ENCODE measurements around the gene RNF113B. TPM values are rescaled to one million over a fixed set of nuclear protein-coding genes. Genes with fewer than 3 reads are reported as not detected.
A peak's percentile ranks its signal among the peaks of the same experiment; 100 is the strongest.

Gene RNF113B
- total RNA-seq: not detected

DNA sequence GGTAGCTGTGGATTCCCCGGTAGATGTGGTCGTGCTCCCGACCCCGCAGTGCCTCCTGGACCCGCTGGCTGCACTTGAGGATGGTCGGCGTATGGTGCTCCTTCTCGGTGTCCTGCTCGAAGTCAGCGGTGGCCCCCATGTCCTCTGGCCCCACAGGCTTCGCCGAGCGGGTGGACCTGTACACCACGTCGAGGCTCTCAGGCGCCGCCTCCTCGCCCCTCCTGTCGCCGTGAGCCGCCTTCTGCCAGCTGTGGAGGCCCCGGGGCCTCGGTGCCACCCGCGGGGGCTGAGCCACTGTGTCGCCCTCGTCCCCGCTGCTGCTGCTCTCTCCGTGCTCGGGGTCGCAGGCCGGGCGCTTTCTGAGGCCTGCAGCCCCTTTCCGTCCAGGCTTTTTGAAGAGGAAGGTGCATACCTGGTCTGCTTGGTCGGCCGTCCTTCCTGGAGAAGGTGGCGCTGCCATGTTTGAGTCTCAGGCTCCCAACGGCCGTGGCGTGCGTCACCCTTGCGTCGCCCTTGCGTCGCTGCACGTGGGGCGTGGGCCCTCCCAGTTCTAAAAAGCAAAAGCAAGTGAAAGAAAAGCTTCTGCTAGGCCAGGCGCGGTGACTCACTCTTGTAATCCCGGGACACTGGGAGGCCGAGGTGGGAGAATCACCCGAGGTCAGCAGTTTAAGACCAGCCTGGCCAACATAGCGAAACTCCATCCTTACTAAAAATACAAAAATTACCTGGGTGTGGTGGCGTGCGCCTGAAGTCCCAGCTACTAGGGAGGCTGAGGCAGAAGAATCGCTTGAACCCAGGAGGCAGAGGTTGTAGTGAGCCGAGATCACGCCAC is at the start of gene RNF113B:
TSS of gene RNF113B (minus strand) at position 493 of the 832 bp plus-strand sequence. CDS start at position 460, 33 bp downstream.
- Histone ChIP-seq H3K27me3 (no peaks in the 10 kb centered on the region), H3K4me1 (peaks cover 26 to 39% (median 32%) of the 10 kb centered on the region in 4 donors), H3K27ac (no peak within 1 kb of the TSS), H3K36me3 (peaks cover 0 to 8% (median 3%) of the 10 kb centered on the region in 4 donors), H3K9me3 (no peaks in the 10 kb centered on the region), H3K4me3 (no peak within 1 kb of the TSS)
- WGBS, 2 donors: 94 to 95% methylated on average over 51 to 54 of the region's 58 CpGs
- ATAC-seq (ENCODE audit: low FRiP score in 2 of 2): no peak
- DNase-seq: peak in 1 of 2 donors; percentile 74
- TF ChIP-seq POLR2A (IDR thresholded peaks at IDR 0.05) (no peak), POLR2AphosphoS5 (IDR thresholded peaks at IDR 0.05) (no peak), EP300 (IDR thresholded peaks at IDR 0.05) (no peak)
- TF ChIP-seq, protein P1, sequence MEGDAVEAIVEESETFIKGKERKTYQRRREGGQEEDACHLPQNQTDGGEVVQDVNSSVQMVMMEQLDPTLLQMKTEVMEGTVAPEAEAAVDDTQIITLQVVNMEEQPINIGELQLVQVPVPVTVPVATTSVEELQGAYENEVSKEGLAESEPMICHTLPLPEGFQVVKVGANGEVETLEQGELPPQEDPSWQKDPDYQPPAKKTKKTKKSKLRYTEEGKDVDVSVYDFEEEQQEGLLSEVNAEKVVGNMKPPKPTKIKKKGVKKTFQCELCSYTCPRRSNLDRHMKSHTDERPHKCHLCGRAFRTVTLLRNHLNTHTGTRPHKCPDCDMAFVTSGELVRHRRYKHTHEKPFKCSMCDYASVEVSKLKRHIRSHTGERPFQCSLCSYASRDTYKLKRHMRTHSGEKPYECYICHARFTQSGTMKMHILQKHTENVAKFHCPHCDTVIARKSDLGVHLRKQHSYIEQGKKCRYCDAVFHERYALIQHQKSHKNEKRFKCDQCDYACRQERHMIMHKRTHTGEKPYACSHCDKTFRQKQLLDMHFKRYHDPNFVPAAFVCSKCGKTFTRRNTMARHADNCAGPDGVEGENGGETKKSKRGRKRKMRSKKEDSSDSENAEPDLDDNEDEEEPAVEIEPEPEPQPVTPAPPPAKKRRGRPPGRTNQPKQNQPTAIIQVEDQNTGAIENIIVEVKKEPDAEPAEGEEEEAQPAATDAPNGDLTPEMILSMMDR (IDR thresholded peaks at IDR 0.05): no peak

DNA sequence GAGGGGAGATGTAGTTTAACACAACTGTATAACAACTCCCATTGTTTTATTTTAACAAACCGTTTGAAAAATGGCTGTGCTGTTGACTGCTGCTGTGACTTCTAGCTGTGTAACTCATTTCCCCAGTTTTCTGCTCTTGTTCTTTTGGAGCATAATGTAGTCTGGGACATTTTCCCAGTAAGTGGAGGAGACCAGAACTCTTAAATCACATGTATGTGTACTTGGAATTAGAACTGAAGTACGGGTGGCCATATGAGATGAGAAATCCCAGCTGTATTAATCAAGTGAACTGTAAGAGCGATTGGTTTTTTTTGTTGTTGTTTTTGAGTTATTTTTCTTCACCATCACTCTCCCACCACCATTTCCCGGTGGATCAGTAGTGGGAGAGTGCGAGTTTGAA is 49.4 kb upstream of the RNF113B start:
- WGBS, 2 donors: 73 to 91% methylated on average over 5 of the region's 5 CpGs
- TF ChIP-seq, protein P1 (IDR thresholded peaks at IDR 0.05): no peak
- TF ChIP-seq EP300 (IDR thresholded peaks at IDR 0.05): no peak
- no peak for TF ChIP-seq POLR2AphosphoS5 (IDR thresholded peaks at IDR 0.05)
- TF ChIP-seq POLR2A (IDR thresholded peaks at IDR 0.05): no peak
- peaks cover 9 to 19% (median 11%) of the 10 kb centered on the region in 4 donors for H3K4me1 ChIP-seq

DNA sequence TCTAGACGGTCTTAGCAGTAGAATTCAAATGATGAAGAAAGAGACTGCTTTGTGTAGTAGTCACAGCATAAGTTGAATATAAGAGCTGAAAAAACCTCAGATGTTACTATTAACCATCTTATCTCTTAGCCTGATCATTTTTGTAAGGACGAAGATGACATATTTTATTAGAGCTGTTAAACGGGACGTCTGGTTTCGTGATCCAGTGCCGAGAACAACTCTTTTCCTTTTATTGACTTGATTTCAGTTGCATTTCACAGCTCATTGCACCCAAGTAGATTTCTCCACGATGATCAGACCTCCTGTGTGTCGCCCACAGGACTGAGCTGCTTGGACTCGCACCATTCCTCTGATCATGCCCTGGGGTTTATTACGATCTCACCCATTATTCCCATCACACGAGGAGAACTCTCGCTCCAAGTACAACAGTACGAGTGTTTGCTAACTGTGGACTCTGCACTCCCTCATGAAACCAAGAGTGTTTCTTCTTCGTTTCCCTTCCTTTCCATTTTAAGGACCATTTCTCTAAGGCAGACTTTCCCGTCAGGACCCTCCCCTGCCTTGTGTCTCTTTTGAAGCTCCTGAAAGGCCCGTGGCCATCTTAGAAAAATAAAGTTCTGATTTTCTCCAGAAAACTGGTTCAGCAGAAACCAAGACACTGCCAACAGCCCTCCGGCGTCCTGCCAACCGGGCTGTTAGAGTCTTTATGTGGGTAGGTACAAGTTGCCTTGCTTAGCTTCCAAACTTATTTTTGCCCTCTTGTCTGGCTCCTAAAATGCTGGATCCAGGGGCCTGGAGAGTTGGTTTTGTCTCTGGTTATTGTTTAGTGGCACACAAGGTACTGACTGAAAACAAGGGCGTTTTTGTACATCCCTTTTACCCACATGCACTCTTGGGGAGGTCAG is 48.2 kb upstream of the RNF113B start:
- H3K36me3 ChIP-seq: no peaks in the 10 kb centered on the region
- DNase-seq (no peak), ATAC-seq (ENCODE audit: low FRiP score in 2 of 2) (no peak)
- H3K27ac ChIP-seq: no peak overlapping the region
- H3K4me1 ChIP-seq: peaks cover 11 to 25% (median 15%) of the 10 kb centered on the region in 4 donors
- 89 to 91% methylated on average over 20 of the region's 20 CpGs for WGBS, 2 donors
- H3K27me3 ChIP-seq: no peaks in the 10 kb centered on the region
- no peak overlapping the region for H3K4me3 ChIP-seq
- TF ChIP-seq, protein P1 (IDR thresholded peaks at IDR 0.05): no peak
- TF ChIP-seq POLR2AphosphoS5 (IDR thresholded peaks at IDR 0.05): no peak
- no peaks in the 10 kb centered on the region for H3K9me3 ChIP-seq

More for the DNA sequence above, 49.4 kb upstream of the RNF113B start:
- Histone ChIP-seq H3K27ac (no peak overlapping the region), H3K4me3 (no peak overlapping the region), H3K36me3 (no peaks in the 10 kb centered on the region), H3K27me3 (no peaks in the 10 kb centered on the region), H3K9me3 (no peaks in the 10 kb centered on the region)
- ATAC-seq (ENCODE audit: low FRiP score in 2 of 2) (no peak), DNase-seq (no peak)

DNA sequence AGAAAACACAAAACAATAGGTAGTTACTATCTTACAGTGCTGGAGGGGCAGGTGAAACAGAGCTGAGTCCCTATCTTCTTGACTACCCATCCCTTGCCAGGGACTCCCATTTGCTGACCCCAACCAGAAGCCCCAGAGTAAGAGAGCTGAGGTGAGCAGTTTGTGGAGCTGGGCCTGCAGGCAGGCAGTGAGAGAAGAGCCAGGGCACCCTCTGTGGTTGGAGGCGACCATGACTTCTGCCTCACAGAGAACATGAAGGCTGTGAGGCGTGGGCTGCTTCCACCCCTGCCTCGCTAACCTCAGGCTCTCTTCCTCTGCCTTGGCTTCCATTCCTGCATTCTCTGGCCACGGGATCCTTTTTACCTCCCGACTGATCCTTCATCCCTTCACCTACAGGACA is 47.5 kb upstream of the RNF113B start:
- DNase-seq (no peak), ATAC-seq (ENCODE audit: low FRiP score in 2 of 2) (no peak)
- H3K4me3 ChIP-seq: no peak overlapping the region
- H3K27ac ChIP-seq: no peak overlapping the region
- H3K36me3 ChIP-seq: no peaks in the 10 kb centered on the region
- H3K27me3 ChIP-seq: no peaks in the 10 kb centered on the region
- TF ChIP-seq POLR2AphosphoS5 (IDR thresholded peaks at IDR 0.05) (no peak), EP300 (IDR thresholded peaks at IDR 0.05) (no peak), POLR2A (IDR thresholded peaks at IDR 0.05) (no peak)
- TF ChIP-seq, protein P1 (IDR thresholded peaks at IDR 0.05): no peak
- H3K9me3 ChIP-seq: no peaks in the 10 kb centered on the region
- H3K4me1 ChIP-seq: peaks cover 11 to 25% (median 18%) of the 10 kb centered on the region in 4 donors
- WGBS, 2 donors: 89 to 91% methylated on average over 5 of the region's 5 CpGs
